Psoas muscle (tissue), 8 donors: ENCODE measurements around the gene VWA8. TPM values are rescaled to one million over a fixed set of nuclear protein-coding genes. Genes with fewer than 3 reads are reported as not detected.

Experiments
- ATAC-seq, 4 donors: fragments of 200-7000 bp; cut with Tn5 transposase; one replicate each; pipeline ENCODE4 v1.9.1; 2020; ENCODE audit warnings: moderate library complexity in 3 of 4, mild to moderate bottlenecking in 2 of 4
- DNase-seq, 2 donors: peaks; one replicate each; pipeline ENCODE4 v3.0.0-alpha.2; 2020
- H3K27ac ChIP-seq: fragments of 200-600 bp; one replicate; pipeline ENCODE4 v1.8.0; 2022
- H3K27me3 ChIP-seq, 3 donors: fragments of 200-600 bp in 1 of 3; one replicate each; pipeline versions ENCODE4 v1.6.1 to v1.8.0; 2013 to 2022; ENCODE audit warnings: low read length in 2 of 3, mild to moderate bottlenecking in 2 of 3, moderate library complexity in 1 of 3; ENCODE audit not compliant: insufficient read depth in 3 of 3
- H3K36me3 ChIP-seq, 2 donors: fragments of 200-600 bp in 1 of 2; one replicate each; pipeline versions ENCODE4 v1.6.1 to v1.8.0; 2013 to 2022; ENCODE audit warnings: low read depth in 1 of 2, mild to moderate bottlenecking in 1 of 2, moderate library complexity in 1 of 2; ENCODE audit not compliant: insufficient read depth in 1 of 2
- H3K4me1 ChIP-seq: fragments of 200-600 bp; one replicate; pipeline ENCODE4 v1.8.0; 2022
- H3K4me3 ChIP-seq: fragments of 200-600 bp; one replicate; pipeline ENCODE4 v1.8.0; 2022; ENCODE audit warnings: mild to moderate bottlenecking
- H3K9me3 ChIP-seq: fragments of 200-600 bp; one replicate; pipeline ENCODE4 v1.8.0; 2022
- WGBS, 3 donors: extraction: QIAGEN DNeasy Blood & Tissue Kit; methylation state at CpG; one replicate each; pipeline versions ENCODE4 v1.1.6 to v1.1.7; 2013; 5-methylcytosine and 5-hydroxymethylcytosine counted together
- intact Hi-C, 2 donors: fragments of 100-400 bp; cut with DNase I; formaldehyde crosslinking; loops; one replicate each; pipeline versions ENCODE4 v1.11.0 to v1.14.2; 2022
- polyA plus RNA-seq, 3 donors: library from polyadenylated mRNA; stranded (reverse); fragments of 200-250 nt; gene quantifications; one replicate each; pipeline ENCODE4 v1.2.3, GENCODE V29; 2013
- total RNA-seq, 4 donors: library from RNA; stranded (reverse); fragmentation: NEBNext Ultra II Directional in 2 of 4; extraction: Animal tissue kit (Norgen Biotek cat#: 25700) in 2 of 4; gene quantifications; one replicate each; pipeline versions ENCODE4 v1.2.1 to v1.2.4, GENCODE V29; 2021 to 2023
- TF ChIP-seq, protein P1 (sequence below): fragments of 200-600 bp; IDR thresholded peaks from one replicate; pipeline ENCODE4 v1.8.0; 2022; ENCODE audit warnings: antibody characterized with exemption
- donor health status: healthy with polysubstance abuse.
- donor health status: DM: no; HTN: no; CAD: no; lungs with moderate emphysema.
- donor health status: Bipolar disorder and iron deficiency.
- donor health status: healthy.
- donor health status: DM: yes; HTN: yes; CAD: no.
- donor health status: DM: no; HTN: no; CAD: no.
- donor health status: DM: no; HTN: no; CAD: no.
- donor health status: DM: yes; HTN: yes; CAD: no.

Gene VWA8
- total and polyA plus RNA-seq, 7 donors, result 8.6 to 50.5 (median 30.1) TPM

DNA sequence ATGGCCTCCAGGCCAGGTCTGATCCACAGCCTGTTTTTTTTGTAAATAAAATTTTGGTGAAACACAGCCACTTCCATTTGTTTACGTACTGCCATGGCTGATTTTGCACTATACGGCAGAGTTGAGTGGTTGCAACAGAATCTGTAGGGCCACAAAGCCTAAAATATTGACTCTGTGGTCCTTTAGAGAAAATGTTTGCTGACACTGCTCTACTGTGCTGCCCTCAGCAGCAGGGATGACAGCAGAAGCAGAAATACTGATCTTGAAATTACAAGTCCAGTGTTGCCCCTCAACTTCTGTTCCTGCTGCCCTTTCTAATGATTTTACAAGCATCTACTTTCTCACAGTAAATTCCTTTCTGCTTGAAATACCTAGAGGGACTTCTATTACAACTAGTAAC lies 258.4 kb downstream of the VWA8 start:
- no peaks in the 10 kb centered on the region for H3K9me3 ChIP-seq
- H3K27me3 ChIP-seq, result no peaks in the 10 kb centered on the region
- intact Hi-C loops, result no loop called here
- H3K36me3 ChIP-seq, result peaks cover 6 to 10% of the 10 kb centered on the region in 2 donors
- H3K4me1 ChIP-seq, result peaks cover 38% of the 10 kb centered on the region
- DNase-seq (no peak), ATAC-seq (no peak)
- H3K27ac ChIP-seq, result no peak overlapping the region
- H3K4me3 ChIP-seq, result no peak overlapping the region
- 97% methylated on average over 2 of the region's 2 CpGs for WGBS, 3 donors
- TF ChIP-seq, protein P1, sequence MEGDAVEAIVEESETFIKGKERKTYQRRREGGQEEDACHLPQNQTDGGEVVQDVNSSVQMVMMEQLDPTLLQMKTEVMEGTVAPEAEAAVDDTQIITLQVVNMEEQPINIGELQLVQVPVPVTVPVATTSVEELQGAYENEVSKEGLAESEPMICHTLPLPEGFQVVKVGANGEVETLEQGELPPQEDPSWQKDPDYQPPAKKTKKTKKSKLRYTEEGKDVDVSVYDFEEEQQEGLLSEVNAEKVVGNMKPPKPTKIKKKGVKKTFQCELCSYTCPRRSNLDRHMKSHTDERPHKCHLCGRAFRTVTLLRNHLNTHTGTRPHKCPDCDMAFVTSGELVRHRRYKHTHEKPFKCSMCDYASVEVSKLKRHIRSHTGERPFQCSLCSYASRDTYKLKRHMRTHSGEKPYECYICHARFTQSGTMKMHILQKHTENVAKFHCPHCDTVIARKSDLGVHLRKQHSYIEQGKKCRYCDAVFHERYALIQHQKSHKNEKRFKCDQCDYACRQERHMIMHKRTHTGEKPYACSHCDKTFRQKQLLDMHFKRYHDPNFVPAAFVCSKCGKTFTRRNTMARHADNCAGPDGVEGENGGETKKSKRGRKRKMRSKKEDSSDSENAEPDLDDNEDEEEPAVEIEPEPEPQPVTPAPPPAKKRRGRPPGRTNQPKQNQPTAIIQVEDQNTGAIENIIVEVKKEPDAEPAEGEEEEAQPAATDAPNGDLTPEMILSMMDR, result no peak

DNA sequence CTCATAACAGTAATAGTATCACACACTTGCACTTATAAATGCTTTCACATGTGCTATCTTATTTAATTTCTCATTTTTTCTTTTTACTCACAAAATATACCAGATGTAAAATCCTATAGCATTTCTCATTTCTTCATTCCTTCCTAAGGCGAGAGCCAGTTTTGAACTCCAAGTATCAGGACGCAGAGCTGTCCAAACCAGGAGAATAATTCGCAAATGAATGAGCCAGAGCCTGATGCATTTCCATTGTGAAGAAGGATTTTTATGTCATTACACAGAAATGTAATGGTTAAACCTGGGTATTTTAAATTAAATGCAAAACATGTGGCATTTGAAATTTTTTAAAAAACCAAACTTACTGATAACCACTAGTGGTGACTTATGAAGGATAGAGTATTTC lies 259.2 kb downstream of the VWA8 start:
- DNase-seq (no peak), ATAC-seq (no peak)
- Histone ChIP-seq H3K27me3 (no peaks in the 10 kb centered on the region), H3K36me3 (peaks cover 6 to 10% of the 10 kb centered on the region in 2 donors), H3K4me3 (no peak overlapping the region), H3K4me1 (peaks cover 30% of the 10 kb centered on the region), H3K9me3 (no peaks in the 10 kb centered on the region), H3K27ac (no peak overlapping the region)
- 93 to 96% (median 94%) methylated on average over 3 of the region's 3 CpGs for WGBS, 3 donors
- TF ChIP-seq, protein P1, result no peak
- intact Hi-C loops, result no loop called here

DNA sequence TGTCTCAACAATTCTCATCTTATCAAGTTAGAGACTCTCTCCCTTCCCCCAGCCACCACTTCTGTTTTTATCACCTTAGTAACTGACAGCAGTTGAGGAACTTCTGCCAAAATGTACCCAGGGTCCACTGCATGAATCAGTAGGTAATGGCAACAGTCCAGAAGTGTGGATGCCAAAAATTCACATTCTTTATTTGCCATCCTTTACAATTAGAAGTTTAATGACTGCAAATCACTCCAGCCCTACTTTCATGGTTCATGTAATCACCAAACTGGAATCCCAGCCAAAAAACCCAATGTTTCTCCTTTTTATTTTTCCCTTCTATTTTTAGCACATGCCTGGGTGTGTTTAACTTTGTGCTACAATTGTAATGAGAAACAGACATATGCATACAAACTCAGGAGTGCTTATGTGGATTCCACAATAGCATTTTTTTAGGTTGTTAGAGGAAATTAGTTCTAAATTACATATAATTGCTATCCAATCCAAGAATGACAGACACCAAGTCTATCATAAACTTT lies 260.1 kb downstream of the VWA8 start:
- intact Hi-C loops, result no loop called here
- ATAC-seq (peak in 3 of 4 donors; percentile 47 to 77 (median 65)), DNase-seq (no peak)
- Histone ChIP-seq H3K27ac (no peak overlapping the region), H3K4me1 (peaks cover 24% of the 10 kb centered on the region), H3K27me3 (no peaks in the 10 kb centered on the region), H3K9me3 (no peaks in the 10 kb centered on the region), H3K4me3 (no peak overlapping the region), H3K36me3 (peaks cover 6 to 10% of the 10 kb centered on the region in 2 donors)
- TF ChIP-seq, protein P1, result no peak

DNA sequence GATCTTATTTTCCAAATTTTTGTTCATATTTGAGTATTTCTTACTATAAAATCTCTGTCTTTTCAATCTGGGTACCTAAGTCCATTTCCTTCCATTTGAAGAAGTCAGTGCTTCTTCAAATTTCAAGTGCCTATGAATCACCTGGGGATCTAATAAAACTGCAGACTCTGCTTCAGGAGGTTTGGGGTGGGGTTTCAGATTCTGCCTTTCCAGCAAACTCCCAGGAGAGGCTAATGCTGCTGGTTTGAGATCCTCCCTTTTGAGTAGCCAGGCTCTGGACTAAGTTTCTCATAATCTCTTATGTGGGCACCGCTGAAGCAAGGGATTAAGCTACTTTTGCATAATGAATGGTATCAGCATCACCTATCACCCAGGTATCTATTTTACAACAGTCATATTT lies 261.1 kb downstream of the VWA8 start:
- peaks cover 6 to 10% of the 10 kb centered on the region in 2 donors for H3K36me3 ChIP-seq
- H3K27me3 ChIP-seq, result no peaks in the 10 kb centered on the region
- intact Hi-C loops, result no loop called here
- no peaks in the 10 kb centered on the region for H3K9me3 ChIP-seq
- H3K4me3 ChIP-seq, result no peak overlapping the region
- ATAC-seq (no peak), DNase-seq (no peak)
- TF ChIP-seq, protein P1, result no peak
- peaks cover 31% of the 10 kb centered on the region for H3K4me1 ChIP-seq
- H3K27ac ChIP-seq, result no peak overlapping the region
- 92 to 100% (median 98%) methylated on average over 1 of the region's 1 CpG for WGBS, 3 donors

DNA sequence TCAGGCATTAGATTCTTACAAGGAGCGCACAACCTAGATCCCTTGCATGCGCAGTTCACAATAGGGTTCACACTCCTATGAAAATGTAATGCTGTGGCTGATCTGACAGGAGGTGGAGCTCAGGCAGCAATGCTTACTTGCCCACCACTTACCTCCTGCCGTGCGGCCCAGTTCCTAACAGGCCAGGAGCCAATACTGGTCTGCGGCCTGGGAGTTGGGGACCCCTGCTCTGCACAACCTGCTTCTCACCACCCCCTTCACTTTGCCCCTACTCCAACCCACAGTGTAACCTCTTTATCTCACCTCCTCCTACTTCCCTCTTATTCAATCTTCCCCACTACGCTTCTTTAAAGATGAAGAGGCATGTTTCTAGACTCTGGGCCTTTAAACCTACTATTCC lies 263.3 kb downstream of the VWA8 start:
- WGBS, 3 donors, result 94 to 99% (median 96%) methylated on average over 6 of the region's 6 CpGs
- DNase-seq (no peak), ATAC-seq (no peak)
- peaks cover 6 to 13% of the 10 kb centered on the region in 2 donors for H3K36me3 ChIP-seq
- intact Hi-C loops, result no loop called here
- H3K27ac ChIP-seq, result no peak overlapping the region
- no peaks in the 10 kb centered on the region for H3K9me3 ChIP-seq
- TF ChIP-seq, protein P1, result no peak
- H3K4me3 ChIP-seq, result no peak overlapping the region
- peaks cover 39% of the 10 kb centered on the region for H3K4me1 ChIP-seq
- H3K27me3 ChIP-seq, result no peaks in the 10 kb centered on the region
